Activated CD8-positive, alpha-beta T cell treated with anti-CD3 and anti-CD28 coated beads, Interleukin-2, amount 10 ng/mL, durations not matched to agents 7 days and 5 days (primary cell): ENCODE results near the gene MAP4K3. TPM values are rescaled to one million over a fixed set of nuclear protein-coding genes. Genes with fewer than 3 reads are reported as not detected.

Source experiments
- ATAC-seq: fragments of 150-1000 bp; cut with Tn5 transposase; one replicate; pipeline ENCODE4 v1.10.0; 2021; ENCODE audit warnings: moderate library complexity
- CTCF ChIA-PET: fragments of 350-600 bp; sonication (Branson Sonifier 250); formaldehyde crosslinking; loops from one replicate; lab custom pipeline; 2021; ENCODE audit warnings: antibody characterized with exemption; lab: Charles Lee
- POLR2A ChIA-PET: fragments of 350-600 bp; sonication (Branson Sonifier 250); formaldehyde crosslinking; loops from one replicate; lab custom pipeline; 2021; ENCODE audit warnings: antibody characterized with exemption; lab: Charles Lee
- DNase-seq: peaks from one replicate; pipeline ENCODE4 v3.0.0-alpha.2; 2020
- H3K27ac Mint-ChIP-seq: one replicate; pipeline ENCODE4 v1.8.0; 2021; ENCODE audit warnings: mild to moderate bottlenecking, mixed read lengths
- H3K27me3 Mint-ChIP-seq: one replicate; pipeline ENCODE4 v1.8.0; 2021; ENCODE audit warnings: low read depth, mixed read lengths
- H3K36me3 Mint-ChIP-seq: one replicate; pipeline ENCODE4 v1.8.0; 2021; ENCODE audit warnings: low read depth, mixed read lengths
- H3K4me1 Mint-ChIP-seq: one replicate; pipeline ENCODE4 v1.8.0; 2021; ENCODE audit warnings: low read depth, mixed read lengths
- H3K4me3 Mint-ChIP-seq: one replicate; pipeline ENCODE4 v1.8.0; 2021; ENCODE audit warnings: mild to moderate bottlenecking, mixed read lengths
- H3K9me3 Mint-ChIP-seq: one replicate; pipeline ENCODE4 v1.8.0; 2022; ENCODE audit warnings: mixed read lengths; ENCODE audit not compliant: insufficient read depth
- total RNA-seq, 2 experiments: library from RNA; stranded (reverse); gene quantifications; one replicate each; pipeline ENCODE4 v1.2.3, GENCODE V29; 2021

Gene MAP4K3
- total RNA-seq, 2 experiments from 2014 or later: 5.0 to 6.5 TPM

DNA sequence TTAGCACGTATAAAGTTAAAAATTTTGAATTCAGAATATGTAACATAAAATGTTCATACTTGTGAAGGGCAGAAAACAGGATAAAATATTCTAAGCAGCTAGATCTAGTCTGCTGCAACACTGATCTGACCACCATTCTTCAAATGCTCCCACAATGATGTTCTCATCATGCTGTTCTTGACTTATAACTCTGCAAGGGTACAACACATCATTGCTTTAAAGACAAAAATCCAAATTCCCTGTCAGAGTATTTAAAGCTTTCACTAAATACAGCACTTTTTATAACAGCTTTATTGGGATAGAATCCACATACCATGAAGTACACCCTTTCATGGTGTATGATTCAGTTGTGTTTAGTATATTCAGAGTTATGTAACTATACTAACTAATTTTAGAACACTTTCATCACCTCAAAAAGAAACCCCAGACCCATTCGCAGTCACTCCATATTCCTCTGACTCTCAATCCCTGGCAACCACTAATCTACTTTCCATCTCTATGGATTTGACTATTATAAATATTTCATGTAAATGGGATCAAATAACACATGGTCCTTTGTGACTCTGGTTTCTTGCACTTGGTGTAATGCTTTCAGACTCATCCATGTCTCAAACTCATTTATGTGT, 56.4 kb downstream of the MAP4K3 start:
- Mint-ChIP-seq H3K27me3 (no peaks in the 10 kb centered on the region), H3K9me3 (no peaks in the 10 kb centered on the region), H3K4me1 (peaks cover 10% of the 10 kb centered on the region), H3K27ac (no peak overlapping the region), H3K4me3 (no peak overlapping the region), H3K36me3 (peaks cover 4% of the 10 kb centered on the region)
- ChIA-PET POLR2A (no interaction called here), CTCF (interaction anchor here (1.2 to 6.0 kb wide), 15 partner anchors 12 to 349 kb away, joined by 3 to 77 read pairs (median 6); no protein-coding TSS in a partner anchor)
- ATAC-seq (no peak), DNase-seq (no peak)

DNA sequence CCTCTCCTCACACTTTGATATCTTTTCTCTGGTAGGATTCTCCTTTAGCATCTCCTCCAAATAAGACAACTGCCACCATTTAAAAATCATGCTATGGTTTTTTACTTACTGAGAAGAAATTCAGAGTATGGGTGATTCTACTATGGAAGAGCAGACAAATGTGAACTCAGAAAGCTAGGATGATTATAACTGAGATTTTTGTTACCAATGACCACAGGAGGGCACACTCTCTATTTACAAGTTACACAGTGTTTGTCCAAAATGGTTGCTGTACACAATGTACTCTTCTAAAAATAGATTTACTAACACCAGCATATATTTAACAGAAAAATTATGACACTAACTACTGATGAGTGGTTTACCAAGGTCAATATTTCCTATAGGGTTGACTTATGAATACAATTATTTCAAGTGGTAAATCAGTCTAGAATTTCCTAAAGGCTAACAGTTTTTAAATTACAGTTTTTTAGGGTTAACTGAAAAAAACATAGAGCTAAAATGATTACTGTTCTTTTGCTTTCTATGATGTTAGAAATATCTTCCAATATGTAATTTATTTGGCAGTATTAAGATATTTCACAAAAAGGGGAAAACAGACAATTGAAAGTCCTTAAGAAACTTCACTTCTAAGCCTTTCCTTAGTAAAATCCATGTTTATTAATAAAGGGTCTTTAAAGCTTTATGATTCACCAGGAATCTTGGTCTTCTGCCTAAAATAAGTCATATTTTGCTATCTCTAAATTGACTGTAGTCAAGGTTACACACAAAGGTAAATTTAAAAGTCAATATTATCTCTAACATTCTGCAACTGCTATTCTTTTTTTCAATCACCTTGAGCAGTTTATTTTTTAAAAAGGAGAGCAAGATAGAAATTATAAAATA, 57.2 kb downstream of the MAP4K3 start:
- ATAC-seq: peak; percentile 72

DNA sequence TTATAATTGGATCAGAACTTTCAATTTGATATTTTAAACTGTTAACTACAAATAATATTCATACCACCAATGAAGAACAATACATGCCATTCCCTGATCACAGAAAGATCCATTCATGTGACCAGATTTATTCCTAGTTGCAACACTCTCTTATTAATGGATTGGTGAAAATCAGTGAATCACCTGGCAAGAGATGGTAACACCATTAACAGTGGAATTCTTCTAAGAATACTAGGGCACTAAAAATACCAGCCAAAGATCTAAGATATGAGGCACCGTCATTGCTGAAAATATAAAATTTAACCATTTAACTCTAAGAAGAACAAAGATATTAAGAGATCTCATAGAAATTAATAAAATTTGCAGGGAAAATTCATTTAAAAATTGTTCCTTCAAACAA, 58.1 kb downstream of the MAP4K3 start:
- ATAC-seq: no peak
- no peaks in the 10 kb centered on the region for H3K9me3 Mint-ChIP-seq
- H3K4me3 Mint-ChIP-seq: no peak overlapping the region
- H3K27me3 Mint-ChIP-seq: no peaks in the 10 kb centered on the region
- POLR2A ChIA-PET: no interaction called here
- no peak overlapping the region for H3K27ac Mint-ChIP-seq
- peaks cover 5% of the 10 kb centered on the region for H3K36me3 Mint-ChIP-seq
- CTCF ChIA-PET: interaction anchor here (0.7 to 6.0 kb wide), 20 partner anchors 10 to 432 kb away, joined by 3 to 77 read pairs (median 5); no protein-coding TSS in a partner anchor
- DNase-seq: no peak
- peaks cover 10% of the 10 kb centered on the region for H3K4me1 Mint-ChIP-seq

More for the DNA sequence above, 57.2 kb downstream of the MAP4K3 start:
- POLR2A ChIA-PET: no interaction called here
- peaks cover 10% of the 10 kb centered on the region for H3K4me1 Mint-ChIP-seq
- H3K9me3 Mint-ChIP-seq: no peaks in the 10 kb centered on the region
- CTCF ChIA-PET: interaction anchor here (0.7 to 6.0 kb wide), 20 partner anchors 11 to 350 kb away, joined by 3 to 77 read pairs (median 4); no protein-coding TSS in a partner anchor
- no peaks in the 10 kb centered on the region for H3K27me3 Mint-ChIP-seq
- peak; percentile 33 for DNase-seq
- no peak overlapping the region for H3K27ac Mint-ChIP-seq
- H3K36me3 Mint-ChIP-seq: peaks cover 5% of the 10 kb centered on the region
- H3K4me3 Mint-ChIP-seq: no peak overlapping the region

DNA sequence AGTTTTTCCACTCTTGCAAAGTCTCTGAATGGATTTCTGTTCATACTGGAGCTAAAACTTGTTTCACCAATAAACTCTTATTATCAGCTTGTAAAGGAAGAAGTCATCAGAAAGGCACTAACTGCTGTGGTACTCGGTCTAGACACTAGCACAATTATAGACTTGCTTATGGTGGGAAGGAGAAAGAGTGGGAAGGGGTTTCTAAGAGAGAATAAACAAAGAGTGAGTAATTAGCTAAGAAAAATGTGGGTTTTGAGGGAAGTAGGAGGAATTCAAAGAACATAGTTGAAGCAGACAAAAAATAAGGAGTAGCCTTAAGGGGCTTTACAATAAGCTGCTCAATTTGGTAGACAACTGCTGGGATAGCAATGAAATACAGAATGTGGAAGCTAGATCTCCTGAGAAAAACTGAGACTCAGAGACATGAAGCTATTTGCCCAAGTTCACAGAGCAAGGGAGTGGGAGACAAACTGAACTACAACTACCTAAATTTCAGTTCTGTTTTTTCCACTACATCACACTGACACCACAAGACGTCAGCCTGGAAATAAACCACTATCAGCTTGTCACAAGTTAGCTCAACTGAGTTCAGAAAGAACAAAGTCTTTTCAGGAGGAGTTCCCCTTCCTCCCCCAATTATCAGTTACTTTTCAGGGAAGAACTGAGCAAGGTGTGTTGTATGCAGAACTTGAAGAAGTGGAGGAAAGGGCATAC, 59.7 kb downstream of the MAP4K3 start:
- Mint-ChIP-seq H3K4me1 (peaks cover 10% of the 10 kb centered on the region), H3K4me3 (no peak overlapping the region), H3K27ac (no peak overlapping the region), H3K27me3 (no peaks in the 10 kb centered on the region), H3K36me3 (peaks cover 19% of the 10 kb centered on the region), H3K9me3 (no peaks in the 10 kb centered on the region)
- ATAC-seq (peak; percentile 44), DNase-seq (peak; percentile 25)
- CTCF ChIA-PET: interaction anchor here (0.6 to 6.0 kb wide), 14 partner anchors 9 to 430 kb away, joined by 3 to 77 read pairs (median 4); no protein-coding TSS in a partner anchor
- POLR2A ChIA-PET: no interaction called here

DNA sequence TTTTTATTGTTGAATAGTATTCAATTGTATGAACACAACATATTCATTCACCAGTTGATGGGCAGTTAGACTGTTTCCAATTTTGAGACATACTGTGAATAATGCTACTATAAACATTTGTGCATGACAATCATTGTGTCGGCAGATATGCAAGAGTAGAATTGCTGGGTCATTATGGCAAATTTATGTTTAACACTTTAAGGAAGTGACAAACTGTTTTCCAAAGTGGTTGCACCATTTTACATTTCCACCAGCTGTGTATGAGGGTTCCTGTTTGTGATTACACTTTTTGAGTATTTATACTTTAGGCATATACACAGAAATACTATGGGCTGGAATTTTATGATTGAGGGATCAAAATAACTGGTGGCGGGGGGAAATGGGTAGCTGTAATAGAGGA, 61.2 kb downstream of the MAP4K3 start:
- H3K4me3 Mint-ChIP-seq: no peak overlapping the region
- no peaks in the 10 kb centered on the region for H3K9me3 Mint-ChIP-seq
- ChIA-PET CTCF (interaction anchor here (1.6 to 6.0 kb wide), 2 partner anchors 146 to 354 kb away, joined by 3 to 77 read pairs; no protein-coding TSS in a partner anchor), POLR2A (no interaction called here)
- no peak for DNase-seq
- H3K27me3 Mint-ChIP-seq: no peaks in the 10 kb centered on the region
- no peak overlapping the region for H3K27ac Mint-ChIP-seq
- peaks cover 23% of the 10 kb centered on the region for H3K36me3 Mint-ChIP-seq
- peaks cover 8% of the 10 kb centered on the region for H3K4me1 Mint-ChIP-seq
- no peak for ATAC-seq

DNA sequence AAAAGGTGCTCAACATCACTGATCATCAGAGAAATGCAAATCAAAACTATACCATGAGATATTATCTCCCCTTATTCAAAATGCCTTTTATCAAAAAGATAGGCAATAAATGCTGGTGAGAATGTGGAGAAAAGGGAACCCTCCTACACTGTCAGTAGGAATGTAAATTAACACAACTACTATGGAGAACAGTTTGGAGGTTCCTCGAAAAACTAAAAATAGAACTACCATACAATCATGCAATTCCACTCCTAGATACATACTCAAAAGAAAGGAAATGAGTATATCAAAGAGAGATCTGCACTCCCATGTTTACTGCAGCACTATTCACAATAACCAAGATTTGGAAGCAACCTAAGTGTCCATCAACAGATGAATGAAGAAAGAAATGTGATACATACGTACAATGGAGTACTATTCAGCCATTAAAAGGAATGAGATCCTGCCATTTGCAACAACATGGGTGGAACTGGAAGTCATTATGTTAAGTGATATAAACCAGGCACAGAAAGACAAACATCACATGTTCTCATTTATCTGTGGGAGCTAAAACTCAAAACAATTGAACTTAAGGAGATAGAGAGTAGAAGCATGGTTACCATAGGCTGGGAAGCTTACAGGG, 63.8 kb downstream of the MAP4K3 start:
- no peak for DNase-seq
- Mint-ChIP-seq H3K27me3 (no peaks in the 10 kb centered on the region), H3K4me1 (peaks cover 13% of the 10 kb centered on the region), H3K4me3 (no peak overlapping the region), H3K9me3 (no peaks in the 10 kb centered on the region), H3K27ac (no peak overlapping the region), H3K36me3 (peaks cover 24% of the 10 kb centered on the region)
- ATAC-seq: no peak
- ChIA-PET CTCF (no interaction called here), POLR2A (no interaction called here)

DNA sequence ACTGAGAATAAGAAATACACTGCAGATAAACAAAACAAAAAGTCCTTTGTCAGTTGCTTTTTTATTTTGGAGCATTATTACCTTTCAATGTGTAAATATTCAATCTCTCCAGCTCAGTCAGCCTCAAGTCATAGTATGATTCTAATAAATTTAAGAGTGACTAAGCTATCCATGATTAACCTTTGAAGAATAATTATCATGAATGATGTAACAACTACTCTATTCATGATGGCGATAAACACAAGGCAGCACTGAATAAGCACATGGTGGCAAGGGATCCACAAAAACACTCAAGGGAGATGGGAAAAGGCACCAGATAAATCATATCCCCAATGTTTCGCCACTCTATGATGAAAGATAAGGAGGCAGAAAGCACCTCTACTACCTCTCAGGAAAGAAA, 67.0 kb downstream of the MAP4K3 start:
- Mint-ChIP-seq H3K27me3 (no peaks in the 10 kb centered on the region), H3K36me3 (peaks cover 19% of the 10 kb centered on the region), H3K4me3 (no peak overlapping the region), H3K4me1 (peaks cover 9% of the 10 kb centered on the region), H3K27ac (no peak overlapping the region), H3K9me3 (no peaks in the 10 kb centered on the region)
- ChIA-PET POLR2A (no interaction called here), CTCF (interaction anchor here (3.9 kb wide), 1 partner anchor 10 kb away, joined by 12 read pairs; no protein-coding TSS in a partner anchor)
- ATAC-seq (no peak), DNase-seq (no peak)

DNA sequence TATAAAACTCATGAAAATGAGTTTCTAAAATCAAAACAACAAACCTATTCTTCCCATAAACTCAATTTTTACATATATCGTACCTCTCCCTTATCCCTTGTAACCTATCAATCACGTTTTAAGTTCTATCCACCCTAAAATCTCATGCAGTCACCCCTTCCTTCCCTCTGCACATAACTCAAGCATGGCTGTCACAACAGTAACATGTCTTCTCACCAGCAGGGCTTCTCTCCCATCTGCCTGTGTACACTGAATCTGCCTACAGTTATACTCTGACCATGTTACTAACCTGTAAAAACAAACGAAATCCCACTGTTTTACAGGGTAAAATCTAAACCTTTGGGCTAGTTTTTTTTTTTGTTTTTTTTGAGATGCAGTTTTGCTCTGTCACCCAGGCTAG, 68.2 kb downstream of the MAP4K3 start:
- no peak overlapping the region for H3K4me3 Mint-ChIP-seq
- H3K36me3 Mint-ChIP-seq: peaks cover 18% of the 10 kb centered on the region
- H3K9me3 Mint-ChIP-seq: no peaks in the 10 kb centered on the region
- peaks cover 9% of the 10 kb centered on the region for H3K4me1 Mint-ChIP-seq
- POLR2A ChIA-PET: no interaction called here
- ATAC-seq (peak; percentile 36), DNase-seq (no peak)
- H3K27me3 Mint-ChIP-seq: no peaks in the 10 kb centered on the region
- CTCF ChIA-PET: interaction anchor here (3.9 kb wide), 1 partner anchor 11 kb away, joined by 12 read pairs; no protein-coding TSS in a partner anchor
- H3K27ac Mint-ChIP-seq: no peak overlapping the region

DNA sequence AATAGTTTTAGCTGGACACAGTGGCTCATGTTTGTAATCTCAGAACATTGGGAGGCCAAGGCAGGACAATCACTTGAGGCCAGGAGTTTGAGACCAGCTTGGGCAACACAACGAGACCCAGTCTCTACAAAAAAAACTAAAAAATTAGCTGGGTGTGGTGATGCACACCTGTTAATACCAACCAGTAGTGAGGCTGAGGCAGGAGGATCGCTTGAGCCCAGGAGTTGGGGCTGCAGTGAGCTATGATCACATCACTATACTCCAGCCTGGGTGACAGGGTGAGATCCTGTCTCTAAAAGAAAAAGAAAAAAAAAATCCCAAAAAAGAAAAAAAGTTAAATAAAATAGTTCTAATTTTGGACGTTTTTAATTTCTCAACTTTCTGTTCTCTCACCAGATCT, 68.7 kb downstream of the MAP4K3 start:
- no peaks in the 10 kb centered on the region for H3K27me3 Mint-ChIP-seq
- DNase-seq: no peak
- H3K4me1 Mint-ChIP-seq: peaks cover 9% of the 10 kb centered on the region
- H3K36me3 Mint-ChIP-seq: peaks cover 14% of the 10 kb centered on the region
- no peak overlapping the region for H3K4me3 Mint-ChIP-seq
- no peak overlapping the region for H3K27ac Mint-ChIP-seq
- ChIA-PET CTCF (interaction anchor here (0.7 to 3.9 kb wide), 3 partner anchors 8 to 94 kb away, joined by 3 to 12 read pairs (median 3); no protein-coding TSS in a partner anchor), POLR2A (no interaction called here)
- H3K9me3 Mint-ChIP-seq: no peaks in the 10 kb centered on the region
- no peak for ATAC-seq

DNA sequence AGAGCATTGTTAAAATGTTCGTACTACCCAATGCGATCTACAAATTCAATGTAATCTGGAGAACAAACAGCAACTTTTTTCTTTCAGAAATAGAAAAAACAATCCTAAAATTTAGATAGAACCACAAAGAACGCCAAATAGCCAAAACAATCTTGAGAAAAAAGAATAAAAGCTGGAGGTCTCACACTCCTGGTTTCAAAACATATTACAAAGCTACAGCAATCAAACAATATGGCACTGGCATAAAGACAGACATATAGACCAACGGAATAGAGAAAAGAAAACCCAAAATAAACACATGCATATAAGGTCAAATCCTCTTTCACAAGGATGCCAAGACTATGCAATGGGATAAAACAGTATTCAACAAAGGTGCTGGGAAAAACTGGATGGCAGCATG, 74.5 kb downstream of the MAP4K3 start:
- Mint-ChIP-seq H3K27ac (no peak overlapping the region), H3K27me3 (no peaks in the 10 kb centered on the region), H3K36me3 (peaks cover 16% of the 10 kb centered on the region), H3K9me3 (peaks cover 28% of the 10 kb centered on the region), H3K4me1 (no peaks in the 10 kb centered on the region), H3K4me3 (no peak overlapping the region)
- ChIA-PET POLR2A (no interaction called here), CTCF (interaction anchor here (1.4 kb wide), 1 partner anchor 17 kb away, joined by 3 read pairs; no protein-coding TSS in a partner anchor)
- ATAC-seq (no peak), DNase-seq (no peak)

DNA sequence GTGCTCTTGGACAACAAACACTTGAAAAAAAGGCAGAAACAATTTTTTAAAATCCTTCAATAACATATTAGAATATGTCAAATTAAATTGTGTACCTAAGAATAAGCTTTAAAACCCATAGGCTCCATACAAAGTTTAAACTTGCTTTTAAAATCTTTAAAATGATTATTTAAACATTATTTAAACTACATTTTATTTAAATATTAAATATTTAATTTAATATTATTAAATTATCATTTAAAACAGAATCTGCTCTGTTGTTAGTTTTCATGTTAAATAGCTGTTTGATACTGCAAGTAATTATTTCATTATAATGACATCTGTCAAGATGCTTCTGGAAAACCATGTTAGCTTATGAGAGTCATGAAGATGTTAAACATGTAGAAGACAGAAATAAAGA, 75.6 kb downstream of the MAP4K3 start:
- ATAC-seq (no peak), DNase-seq (no peak)
- Mint-ChIP-seq H3K4me3 (no peak overlapping the region), H3K9me3 (peaks cover 28% of the 10 kb centered on the region), H3K36me3 (peaks cover 16% of the 10 kb centered on the region), H3K27me3 (no peaks in the 10 kb centered on the region), H3K27ac (no peak overlapping the region), H3K4me1 (no peaks in the 10 kb centered on the region)
- POLR2A ChIA-PET: no interaction called here
- CTCF ChIA-PET: no interaction called here
